Epithelial cell of esophagus (primary cell): ENCODE results near the gene SEC24D.
A peak's percentile ranks its signal among the peaks of the same experiment; 100 is the strongest.

Experiments
- DNase-seq: peaks from one replicate; pipeline ENCODE4 v3.0.0; 2010; ENCODE audit warnings: low read depth
- H3K4me3 ChIP-seq: 2 replicates; pipeline ENCODE4 v1.5.1; 2011; ENCODE audit warnings: mild to moderate bottlenecking, low read length, control low read depth
- TF ChIP-seq, protein P1 (sequence below): IDR thresholded peaks from 2 replicates; pipeline ENCODE4 v1.5.1; 2011; ENCODE audit warnings: low read depth, mild to moderate bottlenecking, low read length, control low read depth, inconsistent platforms; ENCODE audit not compliant: insufficient read depth; ENCODE audit errors: missing control alignments

Gene SEC24D

DNA sequence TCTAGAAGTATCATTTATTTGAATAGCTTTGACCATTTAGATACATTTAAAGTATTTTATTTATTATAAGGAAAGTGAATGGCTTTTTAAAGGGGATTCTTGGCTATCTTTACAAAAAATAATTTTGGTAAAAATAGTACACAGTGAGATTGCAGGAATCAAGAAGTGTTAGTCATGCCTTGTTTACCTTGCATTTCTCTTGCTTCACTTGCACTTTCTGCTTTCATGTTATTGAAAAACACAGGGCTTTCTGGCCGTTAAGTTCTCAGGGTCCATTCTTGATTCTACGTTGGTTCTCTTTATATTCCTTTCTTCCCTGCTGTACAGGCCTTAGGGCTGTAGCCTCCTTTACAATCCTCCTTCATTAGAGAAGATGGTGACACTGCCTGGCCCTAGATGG lies 21.8 kb upstream of the SEC24D start:
- DNase-seq: no peak
- TF ChIP-seq, protein P1, sequence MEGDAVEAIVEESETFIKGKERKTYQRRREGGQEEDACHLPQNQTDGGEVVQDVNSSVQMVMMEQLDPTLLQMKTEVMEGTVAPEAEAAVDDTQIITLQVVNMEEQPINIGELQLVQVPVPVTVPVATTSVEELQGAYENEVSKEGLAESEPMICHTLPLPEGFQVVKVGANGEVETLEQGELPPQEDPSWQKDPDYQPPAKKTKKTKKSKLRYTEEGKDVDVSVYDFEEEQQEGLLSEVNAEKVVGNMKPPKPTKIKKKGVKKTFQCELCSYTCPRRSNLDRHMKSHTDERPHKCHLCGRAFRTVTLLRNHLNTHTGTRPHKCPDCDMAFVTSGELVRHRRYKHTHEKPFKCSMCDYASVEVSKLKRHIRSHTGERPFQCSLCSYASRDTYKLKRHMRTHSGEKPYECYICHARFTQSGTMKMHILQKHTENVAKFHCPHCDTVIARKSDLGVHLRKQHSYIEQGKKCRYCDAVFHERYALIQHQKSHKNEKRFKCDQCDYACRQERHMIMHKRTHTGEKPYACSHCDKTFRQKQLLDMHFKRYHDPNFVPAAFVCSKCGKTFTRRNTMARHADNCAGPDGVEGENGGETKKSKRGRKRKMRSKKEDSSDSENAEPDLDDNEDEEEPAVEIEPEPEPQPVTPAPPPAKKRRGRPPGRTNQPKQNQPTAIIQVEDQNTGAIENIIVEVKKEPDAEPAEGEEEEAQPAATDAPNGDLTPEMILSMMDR: no peak
- no peak overlapping the region for H3K4me3 ChIP-seq

DNA sequence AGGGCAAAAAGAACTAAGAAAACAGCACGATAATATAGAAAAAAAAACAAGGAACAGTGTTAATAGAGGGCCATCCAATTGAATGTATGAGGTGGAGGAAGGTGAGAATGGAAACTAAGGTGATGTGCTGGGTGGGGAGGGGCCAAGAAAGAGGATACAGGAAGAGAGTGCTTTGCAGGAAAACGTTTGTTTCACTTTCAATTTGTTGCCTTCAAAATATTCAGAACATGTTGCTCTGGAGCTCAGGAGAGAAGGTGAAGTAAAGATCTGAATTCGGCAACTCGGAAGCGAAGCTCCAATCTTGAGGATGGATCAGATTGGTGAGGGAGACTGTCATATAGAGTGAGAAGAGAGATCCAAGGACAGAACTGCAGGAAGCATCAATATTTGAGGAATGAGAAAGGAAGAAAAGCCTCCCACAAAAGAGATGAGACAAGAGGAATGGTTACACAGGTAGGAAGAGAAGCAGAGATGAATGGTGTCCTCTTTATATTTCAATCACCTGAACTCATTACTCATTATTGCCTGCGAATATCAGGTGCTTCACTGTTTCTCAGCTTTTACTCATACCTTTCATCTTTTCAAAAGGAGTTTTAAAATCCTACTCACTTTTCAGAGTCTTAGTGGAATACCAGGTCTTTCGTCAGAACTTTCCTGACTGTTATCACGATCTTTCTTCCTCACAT lies 14.7 kb upstream of the SEC24D start:
- peak; percentile 33 for DNase-seq
- peak overlapping the region; percentile 36 for H3K4me3 ChIP-seq
- TF ChIP-seq, protein P1: no peak

DNA sequence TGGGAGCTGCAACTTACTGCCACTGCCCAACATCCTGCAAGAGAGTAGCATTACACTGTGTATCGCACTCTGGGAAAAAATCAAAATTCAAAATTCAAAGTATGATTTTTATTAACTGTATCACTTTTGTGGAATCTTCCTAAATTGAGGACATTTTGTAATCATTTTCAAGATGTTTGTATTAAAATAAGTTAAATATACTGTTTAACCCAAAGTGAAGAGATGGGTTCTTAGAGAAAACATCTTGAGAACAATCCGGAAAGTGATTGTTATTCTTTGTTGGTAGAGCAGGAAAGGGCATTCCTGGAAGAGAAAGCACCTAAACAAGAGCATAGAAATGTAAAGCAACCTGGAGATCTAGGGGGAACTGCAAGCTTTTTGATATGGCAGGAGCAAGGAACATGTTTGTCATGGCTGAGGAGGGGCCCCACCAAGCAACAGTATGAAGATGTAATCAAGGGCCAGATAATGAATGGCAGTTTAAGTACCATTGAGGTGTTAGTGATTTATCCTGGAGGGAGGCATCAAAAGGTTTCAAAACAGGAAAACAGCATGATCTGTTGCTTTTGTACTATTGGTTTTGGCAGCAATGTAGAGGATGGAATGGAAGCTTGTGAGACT lies 14.1 kb upstream of the SEC24D start:
- DNase-seq: no peak
- no peak overlapping the region for H3K4me3 ChIP-seq
- TF ChIP-seq, protein P1: no peak

DNA sequence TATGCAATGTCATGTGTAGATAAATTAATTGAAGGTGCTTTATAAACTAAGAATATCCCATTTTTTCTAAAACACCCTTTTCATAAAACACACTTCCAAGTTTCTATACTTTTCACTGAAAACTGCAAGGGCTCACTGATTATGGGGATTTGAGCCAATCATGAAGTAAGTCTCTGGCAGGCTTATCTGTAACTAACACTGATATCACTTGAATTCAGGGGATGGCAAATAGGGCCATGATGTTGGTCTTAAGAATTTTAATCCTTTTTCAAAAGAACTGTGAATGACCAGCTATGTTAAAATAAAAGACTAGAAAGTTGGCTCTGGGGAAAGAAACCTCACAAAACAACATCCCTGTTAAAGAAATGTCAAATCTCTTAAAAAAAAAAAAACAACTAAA lies 13.0 kb upstream of the SEC24D start:
- TF ChIP-seq, protein P1: no peak
- DNase-seq: no peak

DNA sequence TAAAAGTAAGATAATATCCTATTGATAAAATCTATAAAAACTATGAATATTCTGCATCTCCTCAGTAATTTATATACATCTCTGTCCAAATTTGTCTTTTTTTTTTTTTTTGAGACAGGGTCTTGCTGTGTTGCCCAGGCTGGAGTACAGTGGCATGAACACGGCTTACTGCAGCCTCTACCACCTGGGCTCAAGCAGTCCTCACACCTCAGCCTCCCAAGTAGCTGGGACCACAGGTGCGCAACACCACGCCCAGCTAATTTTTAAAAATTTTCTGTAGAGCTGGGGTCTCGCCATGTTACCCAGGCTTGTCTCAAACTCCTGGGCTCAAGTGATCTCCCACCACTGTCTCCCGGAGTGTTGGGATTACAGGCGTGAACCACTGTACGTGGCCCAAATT lies 12.3 kb upstream of the SEC24D start:
- DNase-seq: no peak
- TF ChIP-seq, protein P1: no peak

More for the DNA sequence above, 13.0 kb upstream of the SEC24D start:
- H3K4me3 ChIP-seq: no peak overlapping the region

DNA sequence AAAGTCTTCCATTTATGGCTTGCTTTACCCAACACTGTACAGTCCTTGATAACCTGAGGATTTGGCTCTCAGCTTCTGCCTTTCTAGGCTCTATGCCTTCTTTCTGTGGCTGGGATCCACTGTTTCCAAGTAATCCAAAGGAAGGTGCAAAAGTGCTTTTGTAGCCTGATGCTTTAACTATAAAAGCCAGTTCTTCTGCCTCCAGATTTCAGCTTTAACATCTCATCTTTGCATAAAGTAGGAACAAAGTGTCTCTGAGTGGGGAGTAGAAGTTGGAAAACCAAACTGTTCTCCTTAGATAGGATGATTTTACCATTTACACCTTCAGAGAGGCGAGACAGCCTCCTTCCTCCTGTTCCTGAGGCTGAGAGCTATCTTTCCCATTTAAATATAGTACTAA lies 11.1 kb upstream of the SEC24D start:
- H3K4me3 ChIP-seq: no peak overlapping the region
- no peak for DNase-seq
- TF ChIP-seq, protein P1: no peak

More for the DNA sequence above, 12.3 kb upstream of the SEC24D start:
- H3K4me3 ChIP-seq: no peak overlapping the region
